ENCODE data around the gene SUSD6.

GRCh38 chr14:69644814-69645213 is 33.4 kb downstream of the SUSD6 start:
- no peak for TF ChIP-seq POLR2A (IDR thresholded peaks at IDR 0.05; ENCODE audit: low read depth, low read length)
- TF ChIP-seq POLR2AphosphoS5 (IDR thresholded peaks at IDR 0.05; ENCODE audit: low read depth, low read length) = no peak
- TF ChIP-seq TAF1 (IDR thresholded peaks at IDR 0.05; ENCODE audit: borderline replicate concordance, low read depth, low read length) = no peak
